Progenitor cell of endocrine pancreas (in vitro differentiated cells): ENCODE results near the gene CUX1. TPM values are rescaled to one million over a fixed set of nuclear protein-coding genes. Genes with fewer than 3 reads are reported as not detected.
A peak's percentile ranks its signal among the peaks of the same experiment; 100 is the strongest.

Experiments
- DNase-seq: peaks from one replicate; pipeline ENCODE4 v3.0.0; 2021; ENCODE audit warnings: low spot score; ENCODE audit not compliant: unreplicated experiment
- H3K27ac Mint-ChIP-seq: 2 replicates; pipeline ENCODE4 v1.8.0; 2021; ENCODE audit warnings: mild to moderate bottlenecking, moderate library complexity, mixed read lengths
- H3K27me3 Mint-ChIP-seq: 2 replicates; pipeline ENCODE4 v1.8.0; 2021; ENCODE audit warnings: mixed read lengths
- H3K36me3 Mint-ChIP-seq: 2 replicates; pipeline ENCODE4 v1.8.0; 2022; ENCODE audit warnings: mixed read lengths; ENCODE audit not compliant: insufficient read depth
- H3K4me1 Mint-ChIP-seq: 2 replicates; pipeline ENCODE4 v1.8.0; 2021; ENCODE audit warnings: low read depth, mixed read lengths
- H3K4me3 Mint-ChIP-seq: 2 replicates; pipeline ENCODE4 v1.8.0; 2021; ENCODE audit warnings: low read depth, mild to moderate bottlenecking, moderate library complexity, mixed read lengths
- H3K9me3 Mint-ChIP-seq: 2 replicates; pipeline ENCODE4 v1.8.0; 2021; ENCODE audit warnings: low read depth, mixed read lengths
- total RNA-seq: library from RNA; stranded (reverse); gene quantifications from 2 replicates; pipeline ENCODE4 v1.2.1, GENCODE V29; 2021
- TF ChIP-seq, protein P1 (sequence below): fragments of 200-600 bp; sonication (generic); IDR thresholded peaks from one replicate; pipeline ENCODE4 v1.5.0; 2021; ENCODE audit warnings: antibody characterized with exemption, mild to moderate bottlenecking; ENCODE audit not compliant: unreplicated experiment

Gene CUX1
- total RNA-seq, 1 donor from 2014 or later: 103 TPM

DNA sequence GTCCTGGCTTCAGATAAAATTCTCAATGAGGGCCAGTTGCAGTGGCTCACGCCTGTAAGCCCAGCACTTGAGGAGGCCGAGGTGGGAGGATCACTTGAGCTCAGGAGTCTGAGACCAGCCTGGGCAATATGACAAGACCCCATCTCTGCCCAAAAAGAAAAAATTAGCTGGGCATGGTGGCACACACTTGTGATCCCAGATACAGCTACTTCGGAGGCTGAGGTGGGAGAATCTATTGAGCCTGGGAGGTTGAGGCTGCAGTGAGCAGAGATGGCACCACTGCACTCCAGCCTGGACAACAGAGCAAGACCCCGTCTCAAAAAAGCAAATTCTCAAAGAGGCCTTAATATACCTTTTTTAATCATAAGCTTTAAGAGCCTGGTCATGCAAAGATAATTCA, 142.9 kb downstream of the CUX1 start:
- Mint-ChIP-seq H3K27ac (no peak overlapping the region), H3K27me3 (no peaks in the 10 kb centered on the region), H3K4me1 (peaks cover 20% of the 10 kb centered on the region), H3K36me3 (peaks cover 3% of the 10 kb centered on the region), H3K9me3 (no peaks in the 10 kb centered on the region), H3K4me3 (no peak overlapping the region)
- TF ChIP-seq, protein P1, sequence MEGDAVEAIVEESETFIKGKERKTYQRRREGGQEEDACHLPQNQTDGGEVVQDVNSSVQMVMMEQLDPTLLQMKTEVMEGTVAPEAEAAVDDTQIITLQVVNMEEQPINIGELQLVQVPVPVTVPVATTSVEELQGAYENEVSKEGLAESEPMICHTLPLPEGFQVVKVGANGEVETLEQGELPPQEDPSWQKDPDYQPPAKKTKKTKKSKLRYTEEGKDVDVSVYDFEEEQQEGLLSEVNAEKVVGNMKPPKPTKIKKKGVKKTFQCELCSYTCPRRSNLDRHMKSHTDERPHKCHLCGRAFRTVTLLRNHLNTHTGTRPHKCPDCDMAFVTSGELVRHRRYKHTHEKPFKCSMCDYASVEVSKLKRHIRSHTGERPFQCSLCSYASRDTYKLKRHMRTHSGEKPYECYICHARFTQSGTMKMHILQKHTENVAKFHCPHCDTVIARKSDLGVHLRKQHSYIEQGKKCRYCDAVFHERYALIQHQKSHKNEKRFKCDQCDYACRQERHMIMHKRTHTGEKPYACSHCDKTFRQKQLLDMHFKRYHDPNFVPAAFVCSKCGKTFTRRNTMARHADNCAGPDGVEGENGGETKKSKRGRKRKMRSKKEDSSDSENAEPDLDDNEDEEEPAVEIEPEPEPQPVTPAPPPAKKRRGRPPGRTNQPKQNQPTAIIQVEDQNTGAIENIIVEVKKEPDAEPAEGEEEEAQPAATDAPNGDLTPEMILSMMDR: no peak
- no peak for DNase-seq

DNA sequence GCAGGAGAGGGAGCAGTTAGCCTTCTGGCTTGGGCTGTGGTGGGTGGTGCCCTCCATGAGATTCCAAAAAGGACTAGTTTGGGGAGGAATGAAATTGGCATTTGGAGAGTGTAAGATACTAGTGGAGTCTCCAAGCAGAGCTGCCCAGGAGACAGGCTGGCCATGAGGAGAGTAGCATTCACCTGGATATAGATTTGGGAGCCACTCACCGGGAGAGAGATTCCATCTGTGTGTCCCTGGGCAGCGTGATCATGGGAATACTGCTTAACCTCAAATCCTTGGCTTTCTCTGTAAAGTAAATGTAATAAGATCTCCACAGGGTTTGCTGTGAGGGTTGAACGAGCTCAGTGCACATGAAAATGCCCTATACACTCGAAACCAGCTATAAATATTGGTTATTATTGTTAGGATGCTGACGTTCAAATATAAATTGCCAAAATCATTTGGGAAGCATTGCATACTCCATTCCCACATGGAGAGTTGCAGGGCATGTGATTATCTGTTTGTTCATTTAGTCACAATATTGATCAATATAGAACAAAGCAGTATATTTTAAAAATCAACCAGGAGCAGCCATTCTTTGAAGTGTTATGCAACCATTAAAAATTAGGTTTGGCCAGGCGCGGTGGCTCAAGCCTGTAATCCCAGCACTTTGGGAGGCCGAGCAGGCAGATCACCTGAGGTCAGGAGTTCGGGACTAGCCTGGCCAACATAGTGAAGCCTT, 143.7 kb downstream of the CUX1 start:
- Mint-ChIP-seq H3K4me3 (no peak overlapping the region), H3K9me3 (no peaks in the 10 kb centered on the region), H3K27ac (peak overlapping the region; percentile 34), H3K4me1 (peaks cover 19% of the 10 kb centered on the region), H3K27me3 (no peaks in the 10 kb centered on the region), H3K36me3 (peaks cover 3% of the 10 kb centered on the region)
- DNase-seq: no peak
- TF ChIP-seq, protein P1: no peak

DNA sequence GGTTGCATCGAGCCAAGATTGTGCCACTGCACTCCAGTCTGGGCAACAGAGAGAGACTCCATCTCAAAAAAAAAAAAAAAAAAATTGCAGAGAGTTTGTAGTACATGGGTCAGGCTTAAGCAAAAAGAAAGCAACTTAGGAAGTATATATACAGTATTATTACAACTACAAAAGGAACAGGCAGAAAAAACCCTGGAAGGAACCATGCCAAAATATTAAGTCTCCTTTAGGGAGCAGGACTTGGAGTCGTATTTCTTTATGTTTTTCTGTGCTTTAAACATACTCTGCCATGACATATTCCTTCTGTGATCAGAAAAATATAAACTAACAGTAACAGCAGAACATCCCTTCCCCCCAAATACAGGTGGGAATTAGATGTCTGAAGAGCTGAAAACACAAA, 144.4 kb downstream of the CUX1 start:
- Mint-ChIP-seq H3K4me1 (peaks cover 19% of the 10 kb centered on the region), H3K9me3 (no peaks in the 10 kb centered on the region), H3K27me3 (no peaks in the 10 kb centered on the region), H3K36me3 (peaks cover 5% of the 10 kb centered on the region), H3K27ac (no peak overlapping the region), H3K4me3 (no peak overlapping the region)
- no peak for DNase-seq
- TF ChIP-seq, protein P1: no peak

DNA sequence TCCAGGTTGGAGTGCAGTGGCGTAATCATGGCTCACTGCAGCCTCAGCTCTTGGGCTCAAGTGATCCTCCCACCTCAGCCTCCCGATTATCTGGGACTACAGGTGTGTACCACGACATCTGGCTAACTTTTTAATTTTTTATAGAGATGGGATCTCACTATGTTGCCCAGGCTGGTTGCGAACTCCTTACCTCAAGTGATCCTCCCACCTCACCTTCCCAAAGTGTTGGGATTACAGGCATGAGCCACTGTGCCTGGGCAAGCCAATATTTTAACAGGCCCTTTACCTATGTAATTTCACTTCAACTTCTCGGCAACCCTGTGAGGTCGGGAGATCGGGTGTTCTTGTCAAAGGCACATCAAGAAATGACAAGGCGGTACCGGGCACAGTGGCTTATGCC, 146.3 kb downstream of the CUX1 start:
- Mint-ChIP-seq H3K27me3 (no peaks in the 10 kb centered on the region), H3K27ac (no peak overlapping the region), H3K9me3 (no peaks in the 10 kb centered on the region), H3K4me3 (no peak overlapping the region), H3K36me3 (peaks cover 5% of the 10 kb centered on the region), H3K4me1 (peaks cover 17% of the 10 kb centered on the region)
- no peak for DNase-seq
- TF ChIP-seq, protein P1: no peak

DNA sequence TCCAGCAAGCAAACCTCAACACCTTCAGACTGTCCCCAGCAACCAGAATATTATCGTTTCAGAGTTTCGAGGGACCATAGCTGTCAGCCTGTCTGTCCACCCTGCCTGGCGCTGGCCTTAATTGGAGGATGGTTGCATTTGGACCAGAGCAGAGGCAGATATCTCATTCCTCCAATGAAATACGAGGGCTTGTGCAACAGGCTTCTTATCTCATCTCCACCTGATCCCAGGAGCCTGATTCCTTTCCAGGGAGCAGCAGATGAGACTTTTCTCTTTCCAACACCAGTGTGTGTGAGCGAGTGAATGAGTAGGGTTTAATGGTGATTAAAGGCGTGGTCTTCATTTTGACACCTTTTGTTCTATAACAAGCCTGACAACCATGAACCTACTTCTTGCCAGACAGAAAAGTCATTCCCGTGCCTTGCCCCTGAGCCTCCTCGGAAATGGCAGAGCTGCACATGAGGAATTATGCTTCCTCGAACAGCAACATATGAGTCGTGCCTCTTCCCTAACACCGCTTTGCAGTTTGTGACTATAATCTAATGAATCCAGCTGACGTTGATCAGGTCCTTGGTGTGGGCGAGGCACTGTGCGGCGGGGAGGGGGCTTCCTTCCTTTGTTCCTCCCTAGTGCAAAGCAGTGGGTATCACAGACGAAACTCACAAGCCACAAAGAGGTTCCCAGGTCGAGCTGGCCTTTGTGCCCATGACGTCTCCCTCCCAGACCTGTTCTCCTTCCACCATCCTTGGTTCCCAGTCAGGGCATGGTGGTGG, 147.4 kb downstream of the CUX1 start:
- Mint-ChIP-seq H3K9me3 (no peaks in the 10 kb centered on the region), H3K4me3 (no peak overlapping the region), H3K4me1 (peaks cover 16% of the 10 kb centered on the region), H3K36me3 (peaks cover 6% of the 10 kb centered on the region), H3K27ac (no peak overlapping the region), H3K27me3 (no peaks in the 10 kb centered on the region)
- TF ChIP-seq, protein P1: no peak
- DNase-seq: no peak
